ENCODE results near the gene SPOP.

The SPOP gene

GRCh38 chr17:49549691-49550678 lies 127.9 kb downstream of the SPOP start:
- DNase-seq (ENCODE audit: low read depth) = no peak

- no peak for DNase-seq (ENCODE audit: low read depth)
These were observed 128.6 kb downstream of the SPOP start for GRCh38 chr17:49549311-49549605.

Data from non-pigmented ciliary epithelial cell (primary cell).